Esophagus muscularis mucosa (tissue), 4 donors: Measurements from ENCODE around the gene ZNF320. TPM values are rescaled to one million over a fixed set of nuclear protein-coding genes. Genes with fewer than 3 reads are reported as not detected.
"Not testable (repeated sequence)": the region's sequence is repeated elsewhere in the genome, so short reads cannot be mapped to it uniquely, and the experiment has no call there.

Experiments
- DNase-seq: peaks from one replicate; pipeline ENCODE4 v3.0.0-alpha.2; 2017; ENCODE audit errors: extremely low spot score
- H3K27ac ChIP-seq, 4 donors: fragments of 200-600 bp; sonication (generic); replicated peaks in 1 of 4; 1 replicate in 3 of 4; 2 replicates in 1 of 4; pipeline ENCODE4 v1.5.1; 2016 to 2019; ENCODE audit warnings: mild to moderate bottlenecking in 1 of 4
- H3K27me3 ChIP-seq, 4 donors: fragments of 200-600 bp; sonication (generic); one replicate each; pipeline versions ENCODE4 v1.5.1 to v1.6.0; 2016 to 2019
- H3K36me3 ChIP-seq, 4 donors: fragments of 200-600 bp; sonication (generic); one replicate each; pipeline ENCODE4 v1.5.1; 2016 to 2019
- H3K4me1 ChIP-seq, 4 donors: fragments of 200-600 bp; sonication (generic); one replicate each; pipeline ENCODE4 v1.5.1; 2016 to 2019
- H3K4me3 ChIP-seq, 4 donors: fragments of 200-600 bp; sonication (generic); 1 replicate in 2 of 4; 2 replicates in 2 of 4; pipeline ENCODE4 v1.5.1; 2016 to 2019; ENCODE audit warnings: mild to moderate bottlenecking in 4 of 4, moderate library complexity in 1 of 4
- H3K9me3 ChIP-seq, 4 donors: fragments of 200-600 bp; sonication (generic); 1 replicate in 3 of 4; 2 replicates in 1 of 4; pipeline ENCODE4 v1.5.1; 2016 to 2019
- EP300 ChIP-seq: sonication (generic); formaldehyde crosslinking; IDR thresholded peaks from one replicate; pipeline ENCODE4 v1.6.1; 2017; ENCODE audit warnings: antibody characterized with exemption
- POLR2A ChIP-seq: fragments of 450-650 bp; IDR thresholded peaks from one replicate; pipeline ENCODE4 v1.6.1; 2017; ENCODE audit warnings: antibody characterized with exemption, moderate library complexity, mild to moderate bottlenecking, low read depth
- POLR2AphosphoS5 ChIP-seq, 2 donors: sonication (generic); formaldehyde crosslinking; IDR thresholded peaks; one replicate each; pipeline ENCODE4 v1.6.1; 2017; ENCODE audit warnings: antibody characterized with exemption in 2 of 2
- WGBS: methylation state at CpG from one replicate; pipeline ENCODE4 v1.1.5; 2018; 5-methylcytosine and 5-hydroxymethylcytosine counted together
- intact Hi-C: fragments of 100-400 bp; cut with DNase I; formaldehyde crosslinking; loops from one replicate; pipeline ENCODE4 v1.15.1; 2023
- total RNA-seq, 4 donors: library from RNA; depleted of rRNA; stranded (reverse); fragments of >200 nt; gene quantifications; one replicate each; pipeline versions ENCODE4 v1.1.0 to v1.2.1, GENCODE V29; 2016
- TF ChIP-seq, protein P1 (sequence below), 3 experiments: fragments of 200-600 bp in 2 of 3; fragments of 450-650 bp in 1 of 3; sonication (generic) in 2 of 3; IDR thresholded peaks; one replicate each; pipeline ENCODE4 v1.5.1; 2017 to 2019; ENCODE audit warnings: antibody characterized with exemption in 3 of 3, mild to moderate bottlenecking in 2 of 3, moderate library complexity in 1 of 3

ZNF320 gene
- total RNA-seq, 4 donors from 2014 or later = 4.2 to 11.6 (median 10.2) TPM

DNA sequence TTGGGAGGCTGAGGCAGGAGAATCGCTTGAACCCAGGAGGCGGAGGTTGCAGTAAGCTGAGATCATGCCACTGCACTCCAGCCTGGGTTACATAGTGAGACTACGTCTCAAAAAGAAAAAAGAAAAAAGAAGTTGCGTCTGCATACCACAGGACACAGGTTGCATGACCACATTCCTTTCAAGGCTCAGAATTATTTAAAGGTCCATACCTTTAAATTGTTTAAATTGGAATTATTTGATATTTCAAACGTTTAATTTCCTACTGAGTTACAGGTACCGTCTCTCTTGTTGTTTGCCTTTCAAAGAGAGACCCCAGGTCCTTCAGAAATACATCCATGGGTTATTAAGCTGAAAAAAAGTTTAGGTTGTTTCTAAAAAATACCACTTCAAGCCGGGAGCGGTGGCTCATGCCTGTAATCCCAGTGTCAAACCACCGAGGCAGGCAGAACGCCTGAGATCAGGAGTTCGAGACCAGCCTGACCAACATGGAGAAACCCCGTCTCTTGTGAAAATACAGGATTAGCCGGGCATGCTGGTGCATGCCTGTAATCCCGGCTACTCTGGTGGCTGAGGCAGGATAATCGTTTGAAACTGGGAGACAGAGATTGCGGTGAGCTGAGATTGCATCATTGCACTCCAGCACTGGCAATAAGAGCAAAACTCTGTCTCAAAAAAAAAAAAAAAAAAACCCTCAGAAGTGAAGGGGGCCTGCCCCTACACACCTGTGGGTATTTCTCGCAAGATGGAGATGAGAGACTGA is 46.6 kb upstream of the ZNF320 start:
- Histone ChIP-seq H3K9me3 (peaks cover 0 to 35% (median 25%) of the 10 kb centered on the region in 4 donors), H3K4me1 (peaks cover 10 to 31% (median 20%) of the 10 kb centered on the region in 4 donors), H3K27ac (no peak overlapping the region), H3K4me3 (no peak overlapping the region), H3K36me3 (no peaks in the 10 kb centered on the region), H3K27me3 (no peaks in the 10 kb centered on the region)
- no peak for DNase-seq
- WGBS = 86% methylated on average over 17 of the region's 17 CpGs
- intact Hi-C loops = loop anchor here (2.0 to 10.0 kb wide), 2 partner anchors 19 to 49 kb away; partner anchors contain the start of genes ZNF320 and ZNF816
- TF ChIP-seq EP300 = no peak
- no peak for TF ChIP-seq POLR2AphosphoS5 (IDR thresholded peaks at IDR 0.05)
- no peak for TF ChIP-seq POLR2A
- TF ChIP-seq, protein P1, sequence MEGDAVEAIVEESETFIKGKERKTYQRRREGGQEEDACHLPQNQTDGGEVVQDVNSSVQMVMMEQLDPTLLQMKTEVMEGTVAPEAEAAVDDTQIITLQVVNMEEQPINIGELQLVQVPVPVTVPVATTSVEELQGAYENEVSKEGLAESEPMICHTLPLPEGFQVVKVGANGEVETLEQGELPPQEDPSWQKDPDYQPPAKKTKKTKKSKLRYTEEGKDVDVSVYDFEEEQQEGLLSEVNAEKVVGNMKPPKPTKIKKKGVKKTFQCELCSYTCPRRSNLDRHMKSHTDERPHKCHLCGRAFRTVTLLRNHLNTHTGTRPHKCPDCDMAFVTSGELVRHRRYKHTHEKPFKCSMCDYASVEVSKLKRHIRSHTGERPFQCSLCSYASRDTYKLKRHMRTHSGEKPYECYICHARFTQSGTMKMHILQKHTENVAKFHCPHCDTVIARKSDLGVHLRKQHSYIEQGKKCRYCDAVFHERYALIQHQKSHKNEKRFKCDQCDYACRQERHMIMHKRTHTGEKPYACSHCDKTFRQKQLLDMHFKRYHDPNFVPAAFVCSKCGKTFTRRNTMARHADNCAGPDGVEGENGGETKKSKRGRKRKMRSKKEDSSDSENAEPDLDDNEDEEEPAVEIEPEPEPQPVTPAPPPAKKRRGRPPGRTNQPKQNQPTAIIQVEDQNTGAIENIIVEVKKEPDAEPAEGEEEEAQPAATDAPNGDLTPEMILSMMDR (IDR thresholded peaks at IDR 0.05) = no peak

- TF ChIP-seq POLR2A (no peak), POLR2AphosphoS5 (IDR thresholded peaks at IDR 0.05) (no peak), EP300 (no peak)
- TF ChIP-seq, protein P1 (IDR thresholded peaks at IDR 0.05) = no peak
- intact Hi-C loops = loop anchor here (2.0 to 10.0 kb wide), 2 partner anchors 19 to 49 kb away; partner anchors contain the start of genes ZNF320 and ZNF816
- DNase-seq = no peak
- Histone ChIP-seq H3K4me1 (peaks cover 10 to 31% (median 20%) of the 10 kb centered on the region in 4 donors), H3K27me3 (no peaks in the 10 kb centered on the region), H3K27ac (peak overlapping the region; percentile 79 to 85 (median 81)), H3K36me3 (no peaks in the 10 kb centered on the region), H3K9me3 (peaks cover 0 to 28% (median 18%) of the 10 kb centered on the region in 4 donors), H3K4me3 (peak overlapping the region; percentile 63 to 89 (median 81))
- 67% methylated on average over 29 of the region's 29 CpGs for WGBS
Observed at GRCh38 chr19:52943134-52943883, 45.9 kb upstream of the ZNF320 start.

DNA sequence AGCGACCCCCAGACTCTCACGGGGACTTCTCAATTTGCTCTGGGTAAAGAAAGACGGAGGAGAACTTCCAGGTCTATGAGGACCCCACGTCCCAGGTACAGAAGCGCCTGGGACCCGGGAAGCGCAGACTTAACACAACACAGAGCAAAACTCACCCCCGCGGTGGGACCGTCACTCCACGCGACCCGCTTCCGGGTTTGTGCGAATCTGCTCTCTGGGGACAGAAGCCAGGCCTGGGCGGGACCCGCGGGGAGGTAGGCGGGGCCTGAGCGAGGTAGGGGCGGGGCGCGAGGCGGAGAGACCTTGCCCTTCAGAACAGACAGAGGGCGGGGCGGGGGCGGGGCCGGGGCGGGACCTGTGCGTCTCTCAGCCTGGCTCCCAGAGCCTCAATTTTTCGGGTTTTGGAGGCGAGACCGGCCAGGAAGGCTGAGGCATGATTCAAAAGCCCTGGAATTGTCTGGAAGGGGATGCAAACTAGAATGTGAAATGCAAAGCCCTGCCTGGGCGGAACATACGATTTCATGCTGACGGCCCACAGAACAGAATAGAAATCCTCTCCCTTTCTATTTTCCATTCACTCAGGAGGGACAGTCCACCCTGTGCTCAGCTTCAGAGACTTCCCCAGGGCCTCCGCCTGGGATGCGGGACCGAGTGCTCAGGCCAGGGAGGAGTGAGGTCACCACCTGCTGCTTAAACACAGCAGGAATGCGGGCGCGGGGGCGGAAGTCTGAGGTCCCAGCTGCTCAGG is 45.1 kb upstream of the ZNF320 start:
- H3K9me3 ChIP-seq = peaks cover 0 to 20% (median 11%) of the 10 kb centered on the region in 4 donors
- H3K36me3 ChIP-seq = no peaks in the 10 kb centered on the region
- H3K27me3 ChIP-seq = no peaks in the 10 kb centered on the region
- TF ChIP-seq EP300 (no peak), POLR2AphosphoS5 (IDR thresholded peaks at IDR 0.05) (peak; percentile 76 to 95), POLR2A (peak; percentile 50)
- TF ChIP-seq, protein P1 (IDR thresholded peaks at IDR 0.05) = no peak
- intact Hi-C loops = loop anchor here (2.0 to 10.0 kb wide), 2 partner anchors 20 to 48 kb away; partner anchors contain the start of genes ZNF320 and ZNF816
- 0% methylated on average over 25 of the region's 43 CpGs for WGBS
- H3K4me1 ChIP-seq = peaks cover 10 to 31% (median 20%) of the 10 kb centered on the region in 4 donors
- DNase-seq = peak; percentile 99
- peak overlapping the region; percentile 79 to 85 (median 81) for H3K27ac ChIP-seq
- peak overlapping the region; percentile 63 to 89 (median 81) for H3K4me3 ChIP-seq

DNA sequence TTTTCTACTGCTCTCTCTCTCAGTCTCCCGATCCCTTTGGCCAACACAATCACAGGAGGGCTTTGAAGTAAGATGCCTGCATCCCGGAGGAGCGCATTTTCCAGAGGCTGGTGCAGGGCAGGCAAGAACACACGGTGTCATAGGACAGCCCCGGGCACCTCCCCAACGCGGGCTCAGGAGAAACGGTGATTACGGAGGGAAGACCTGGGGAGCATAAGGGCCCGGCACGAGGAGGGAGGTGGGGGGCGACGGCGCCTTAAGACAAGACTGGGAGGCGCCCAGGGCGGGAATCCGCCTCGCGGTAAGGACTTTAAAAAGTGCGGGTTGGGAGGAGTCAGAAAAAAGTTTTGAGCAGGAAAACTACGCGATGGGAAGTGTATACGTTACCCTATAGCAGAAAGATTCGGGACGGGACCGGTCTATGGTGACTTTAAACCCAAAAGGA is 44.5 kb upstream of the ZNF320 start:
- H3K36me3 ChIP-seq = peaks cover 0 to 5% (median 0%) of the 10 kb centered on the region in 4 donors
- TF ChIP-seq EP300 (no peak), POLR2AphosphoS5 (IDR thresholded peaks at IDR 0.05) (no peak), POLR2A (no peak)
- TF ChIP-seq, protein P1 (IDR thresholded peaks at IDR 0.05) = no peak
- DNase-seq = no peak
- peak overlapping the region; percentile 79 to 85 (median 81) for H3K27ac ChIP-seq
- under 1% methylated on average over 26 of the region's 26 CpGs for WGBS
- intact Hi-C loops = loop anchor here (2.0 to 10.0 kb wide), 2 partner anchors 21 to 47 kb away; partner anchors contain the start of genes ZNF320 and ZNF816
- peaks cover 10 to 31% (median 20%) of the 10 kb centered on the region in 4 donors for H3K4me1 ChIP-seq
- no peaks in the 10 kb centered on the region for H3K27me3 ChIP-seq
- peaks cover 0 to 14% (median 5%) of the 10 kb centered on the region in 4 donors for H3K9me3 ChIP-seq
- peak overlapping the region; percentile 63 to 89 (median 81) for H3K4me3 ChIP-seq

- intact Hi-C loops = loop anchor here (10.0 kb wide), 1 partner anchor 47 kb away; the partner anchor contains the start of gene ZNF320
Observed at GRCh38 chr19:52941523-52941922, 44.1 kb upstream of the ZNF320 start.

DNA sequence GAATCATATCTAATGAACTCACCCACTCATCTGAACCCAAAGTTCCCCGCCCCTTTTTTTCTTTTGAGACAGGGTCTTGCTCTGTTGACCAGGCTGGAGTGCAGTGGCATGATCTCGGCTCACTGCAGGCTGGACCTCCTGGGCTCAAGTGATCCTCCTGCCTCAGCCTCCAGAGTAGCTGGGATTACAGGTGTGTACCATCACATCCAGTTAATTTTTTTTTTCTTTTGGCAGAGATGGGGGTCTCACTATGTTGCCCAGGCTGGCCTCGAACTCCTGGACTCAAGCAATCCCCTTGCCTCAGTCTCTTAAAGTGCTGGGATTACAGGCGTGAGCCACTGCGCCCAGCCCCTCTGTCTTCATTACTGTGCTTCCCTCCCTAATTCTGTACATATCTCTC is 43.5 kb upstream of the ZNF320 start:
- peaks cover 10 to 24% (median 17%) of the 10 kb centered on the region in 4 donors for H3K4me1 ChIP-seq
- 91% methylated on average over 5 of the region's 5 CpGs for WGBS
- intact Hi-C loops = loop anchor here (10.0 kb wide), 1 partner anchor 46 kb away; the partner anchor contains the start of gene ZNF320
- H3K9me3 ChIP-seq, H3K4me3 ChIP-seq, H3K27me3 ChIP-seq, DNase-seq, H3K27ac ChIP-seq, H3K36me3 ChIP-seq: not testable (repeated sequence)

More at GRCh38 chr19:52941523-52941922, 44.1 kb upstream of the ZNF320 start:
- H3K36me3 ChIP-seq, H3K27me3 ChIP-seq, H3K9me3 ChIP-seq, DNase-seq: not testable (repeated sequence)
- peak overlapping the region; percentile 63 to 89 (median 81) for H3K4me3 ChIP-seq
- peaks cover 10 to 30% (median 20%) of the 10 kb centered on the region in 4 donors for H3K4me1 ChIP-seq
- WGBS = 39% methylated on average over 2 of the region's 2 CpGs
- H3K27ac ChIP-seq = peak overlapping the region; percentile 79 to 85 (median 81)
